NCI-H524 (cell line): ENCODE results near the gene BIN1.

Experiments
- DNase-seq, 2 experiments: peaks; one replicate each; lab custom pipeline; 2025; lab: John Stamatoyannopoulos, UW

The BIN1 gene

DNA sequence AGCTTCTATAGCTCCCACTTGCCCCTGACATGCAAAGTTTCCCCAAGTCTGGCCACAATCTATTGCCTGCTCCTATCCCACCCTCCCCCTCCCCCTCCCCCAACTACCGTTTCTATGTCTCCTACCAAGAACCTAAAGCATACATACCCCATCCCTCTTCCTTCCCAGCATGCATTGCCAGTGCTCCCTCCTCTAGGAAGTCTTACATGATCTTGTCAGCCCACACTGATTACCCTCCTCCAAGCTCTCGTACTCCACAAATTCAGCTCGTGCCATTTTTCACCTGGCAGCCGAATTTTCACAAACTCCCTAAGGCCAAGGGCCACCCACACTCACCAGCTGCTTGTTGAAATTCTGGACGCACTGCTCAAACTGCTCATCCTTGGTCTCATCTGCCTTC lies 30.7 kb downstream of the BIN1 start:
- DNase-seq: no peak

DNA sequence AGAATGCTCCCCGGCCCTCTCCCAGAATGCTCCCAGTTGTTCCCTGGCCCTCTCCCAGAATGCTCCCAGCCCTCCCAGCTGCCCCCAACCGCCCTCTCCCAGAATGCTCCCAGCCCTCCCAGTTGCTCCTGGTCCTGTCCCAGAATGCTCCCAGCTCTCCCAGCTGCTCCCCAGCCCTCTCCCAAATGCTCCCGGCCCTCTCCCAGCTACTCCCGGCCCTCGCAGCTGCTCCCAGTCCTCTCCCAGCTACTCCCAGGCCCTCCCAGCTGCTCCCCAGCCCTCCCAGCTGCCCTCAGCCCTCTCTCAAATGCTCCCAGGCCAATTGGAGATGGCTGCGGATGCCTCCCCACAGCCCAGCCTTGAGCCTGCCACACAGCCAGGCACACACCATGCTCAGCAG lies 31.1 kb downstream of the BIN1 start:
- no peak for DNase-seq

DNA sequence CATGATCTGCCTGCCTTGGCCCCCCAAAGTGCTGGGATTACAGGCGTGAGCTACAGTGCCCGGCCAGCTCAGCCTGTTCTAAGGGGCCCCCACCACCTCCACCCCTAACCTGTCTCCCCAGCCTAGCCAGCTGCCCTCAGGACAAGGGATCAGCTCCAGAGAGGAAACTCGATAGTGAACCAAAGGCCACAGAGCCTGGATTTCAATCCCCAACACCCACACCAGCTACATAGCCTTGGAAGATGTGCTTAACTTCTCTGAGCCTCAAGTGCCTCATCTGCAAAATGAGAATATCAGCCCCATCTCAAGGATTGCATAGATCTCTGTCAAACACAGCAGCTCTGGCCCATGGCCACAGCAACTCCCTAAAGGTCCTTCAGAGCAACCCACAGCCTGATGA lies 32.0 kb downstream of the BIN1 start:
- no peak for DNase-seq

DNA sequence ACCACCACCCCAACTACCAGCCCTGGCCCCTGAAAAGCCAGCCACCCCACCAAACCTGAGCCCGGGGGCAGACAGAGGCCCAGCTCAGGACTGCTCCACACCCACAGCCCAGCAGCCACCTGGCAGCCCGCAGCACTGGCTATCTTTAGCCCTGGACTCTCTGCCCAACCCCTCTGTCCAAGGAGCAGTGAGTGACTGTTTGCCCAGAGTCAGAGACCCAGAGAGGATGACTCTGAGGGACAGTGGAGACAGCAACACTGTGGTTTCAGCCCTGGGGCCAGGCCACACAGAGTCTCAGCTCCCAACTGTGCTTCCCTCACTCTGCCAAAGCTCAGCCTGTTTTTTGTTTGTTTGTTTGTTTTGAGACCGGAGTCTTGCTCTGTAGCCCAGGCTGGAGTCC lies 32.6 kb downstream of the BIN1 start:
- DNase-seq: no peak

DNA sequence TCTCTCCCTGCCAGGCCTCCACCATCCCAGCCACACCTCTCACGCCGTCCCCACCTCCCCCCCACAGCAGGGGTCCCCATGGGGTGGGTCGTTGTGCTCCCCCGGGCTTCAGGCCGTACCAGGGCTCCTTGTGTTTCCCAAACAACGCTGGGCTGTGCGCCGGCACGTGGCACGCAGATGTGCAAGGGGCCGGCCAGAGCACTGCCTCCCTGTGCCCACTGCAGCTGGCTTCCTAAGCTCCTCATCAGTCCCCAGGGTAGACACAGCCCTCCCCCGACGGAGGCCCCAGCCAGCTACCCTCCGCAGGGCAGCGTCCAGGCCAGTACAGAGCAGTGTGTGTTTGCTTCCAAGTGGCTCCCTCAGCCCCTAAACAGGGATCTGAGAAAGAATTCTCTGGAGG lies 34.0 kb downstream of the BIN1 start:
- DNase-seq: no peak

DNA sequence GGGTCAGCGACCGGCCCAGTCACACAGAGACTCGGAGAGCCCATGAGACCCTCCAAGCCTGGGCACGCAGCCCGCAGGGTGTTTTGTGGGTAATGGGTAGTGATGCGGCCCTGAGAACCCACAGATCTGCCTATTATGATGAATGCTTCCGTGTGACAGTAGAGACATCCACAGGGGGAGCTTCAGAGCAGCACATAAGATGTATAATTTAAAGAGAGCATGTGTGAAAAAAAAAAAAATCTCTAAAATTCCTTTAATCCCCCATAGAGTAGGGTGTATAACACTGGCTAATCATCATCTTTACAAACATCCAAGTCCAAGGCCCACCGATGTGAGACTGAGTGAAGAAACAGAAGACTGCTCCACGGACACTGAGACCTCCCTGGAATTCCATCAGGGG lies 34.6 kb downstream of the BIN1 start:
- no peak for DNase-seq

DNA sequence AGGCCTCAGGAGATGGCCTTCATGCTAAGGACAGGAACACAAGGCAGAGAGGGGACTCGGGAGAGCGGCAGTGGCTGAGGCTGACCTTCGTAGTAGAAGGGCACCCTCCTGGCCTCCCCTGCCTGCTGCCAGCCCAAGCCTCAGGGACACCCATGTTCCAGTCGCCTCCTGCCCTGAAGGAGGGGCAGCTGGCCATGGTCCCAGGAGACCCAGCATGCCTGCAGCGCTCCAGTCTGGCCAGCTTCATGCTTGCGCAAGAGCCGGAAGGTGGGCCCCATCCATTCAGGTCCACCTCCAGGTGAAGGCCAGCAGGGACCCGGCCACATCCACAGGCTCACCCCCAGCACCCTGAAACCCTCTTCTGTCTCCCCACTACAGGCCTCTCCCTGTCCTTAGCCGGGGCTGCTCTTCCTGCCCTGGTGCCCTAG lies 35.0 kb downstream of the BIN1 start:
- DNase-seq: no peak

DNA sequence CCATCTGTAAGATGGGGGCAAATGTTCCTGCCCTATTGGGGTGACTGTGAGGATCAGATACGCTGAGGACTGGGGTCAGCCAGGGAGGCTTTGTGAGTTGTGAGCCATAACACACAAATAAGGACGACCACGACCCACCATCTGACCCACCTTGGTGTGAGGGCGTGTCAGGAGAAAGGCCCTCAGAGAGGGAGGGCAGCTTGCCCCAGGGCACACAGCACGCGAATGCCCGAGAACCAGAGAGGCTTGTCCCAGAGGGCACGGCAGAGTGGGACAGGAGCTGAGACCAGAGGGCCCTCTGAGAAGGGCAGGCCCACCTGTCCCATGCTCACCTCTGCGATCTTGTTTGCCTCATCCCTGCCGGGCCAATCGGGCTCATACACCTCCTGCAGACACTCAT lies 36.7 kb downstream of the BIN1 start:
- DNase-seq: no peak

DNA sequence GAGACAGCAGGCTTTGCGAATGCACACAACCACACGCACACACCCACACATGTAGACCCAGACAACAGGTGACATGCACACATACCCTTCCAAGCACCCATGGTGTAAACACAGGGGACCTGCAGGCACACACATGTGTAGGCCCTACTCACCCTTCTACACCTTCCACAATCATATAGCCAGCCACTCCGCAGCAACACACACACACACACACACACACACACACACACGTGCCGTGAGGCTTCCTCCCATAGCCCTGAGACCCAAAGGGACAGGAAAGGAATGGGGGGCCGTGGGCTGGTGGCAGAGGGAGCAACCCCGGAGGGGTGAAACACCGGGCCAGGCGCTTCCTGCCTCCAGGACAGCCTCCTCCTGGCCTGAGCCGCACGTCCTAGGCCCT lies 37.4 kb downstream of the BIN1 start:
- no peak for DNase-seq

DNA sequence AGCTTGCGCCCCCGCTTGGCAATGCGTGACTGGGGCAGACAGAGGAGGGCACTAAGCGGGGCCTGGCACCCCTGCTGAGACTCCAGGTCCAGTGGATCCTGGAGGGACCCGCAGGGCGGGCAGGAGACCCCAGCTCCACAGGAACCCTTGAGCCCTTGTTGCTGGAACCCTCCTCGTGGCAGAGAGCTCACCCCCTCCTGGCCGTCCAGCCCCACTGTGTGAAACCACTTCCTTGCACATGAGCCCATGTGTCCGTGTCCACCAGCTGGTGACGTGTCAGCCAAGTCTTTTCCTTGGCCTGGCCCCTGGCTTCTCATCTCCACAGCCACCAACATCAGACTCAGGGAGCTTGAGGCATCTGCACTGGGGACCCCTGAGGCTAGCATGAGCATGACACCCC lies 38.0 kb downstream of the BIN1 start:
- no peak for DNase-seq

DNA sequence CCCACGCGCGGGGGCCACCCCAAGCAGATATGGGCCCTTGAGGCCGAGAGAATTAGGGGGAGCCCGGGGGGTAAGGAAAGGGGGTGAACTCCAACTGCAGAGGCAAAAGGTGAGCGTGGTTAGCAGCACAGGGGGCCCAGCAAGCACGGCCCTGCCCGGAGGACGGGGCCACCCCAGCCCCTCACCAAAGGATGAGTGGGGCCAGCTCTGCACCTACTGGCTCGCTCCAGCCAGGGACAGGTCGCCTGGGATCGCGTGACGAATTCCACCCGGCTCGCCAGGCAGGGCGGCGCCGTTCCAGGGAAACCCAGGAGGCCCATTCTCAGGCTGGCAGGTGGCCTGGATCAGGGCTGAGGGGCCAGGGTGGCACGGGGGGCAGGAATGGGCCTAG lies 38.6 kb downstream of the BIN1 start:
- no peak for DNase-seq

DNA sequence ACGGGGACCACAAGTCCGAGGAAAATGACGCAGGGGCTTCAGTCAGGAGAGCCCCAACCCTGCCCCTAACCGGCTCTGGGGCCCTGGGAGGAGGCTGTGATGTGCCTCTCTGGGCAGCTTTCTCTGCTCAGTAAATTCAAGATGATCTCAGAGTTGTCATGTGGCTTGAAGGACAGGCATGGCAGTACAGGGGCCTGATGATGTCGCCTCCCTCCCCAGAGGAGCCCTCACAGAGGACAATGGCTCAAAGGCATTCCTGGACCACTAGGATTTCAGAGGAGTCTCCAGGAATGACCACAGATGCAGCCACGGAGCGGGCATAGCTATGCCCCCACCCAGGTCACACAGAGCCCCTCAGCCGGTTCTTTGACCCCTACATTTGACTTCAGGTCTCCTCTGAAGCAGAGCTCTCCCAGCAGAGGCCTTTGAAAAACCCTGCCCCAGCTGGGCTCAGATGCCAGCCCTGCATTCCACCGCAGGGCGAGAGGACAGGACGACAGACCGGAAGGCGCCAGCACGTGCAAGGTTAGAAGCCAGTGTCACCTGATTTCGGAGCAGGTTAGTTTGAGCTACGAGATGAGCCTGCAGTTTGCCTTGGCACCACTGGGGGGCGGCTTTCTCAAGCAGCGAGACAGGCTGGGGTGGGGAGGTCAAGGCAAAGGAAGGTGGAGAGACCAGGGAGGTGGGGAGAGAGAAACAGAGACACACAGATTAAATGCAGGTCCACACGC lies 39.2 kb downstream of the BIN1 start:
- DNase-seq: peak in 1 of 2 experiments; percentile 43

DNA sequence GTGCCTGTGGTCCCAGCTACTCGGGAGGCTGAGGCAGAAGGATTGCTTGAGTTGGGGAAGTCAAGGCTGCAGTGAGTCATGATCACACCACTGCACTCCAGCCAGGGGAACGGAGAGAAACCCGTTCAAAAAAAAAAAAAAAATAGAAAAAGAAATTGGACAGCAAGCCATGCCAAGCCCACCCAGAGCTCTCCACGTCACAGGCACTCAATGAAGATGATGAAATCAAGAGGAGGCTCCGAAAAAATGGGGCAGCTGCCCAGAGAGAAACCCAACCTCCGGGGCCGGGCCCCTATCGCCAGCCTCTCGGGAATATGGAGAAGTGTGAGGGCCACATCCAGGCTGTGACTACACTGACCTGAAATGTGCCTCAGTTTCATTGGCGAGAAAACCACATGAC lies 40.0 kb downstream of the BIN1 start:
- DNase-seq: no peak

DNA sequence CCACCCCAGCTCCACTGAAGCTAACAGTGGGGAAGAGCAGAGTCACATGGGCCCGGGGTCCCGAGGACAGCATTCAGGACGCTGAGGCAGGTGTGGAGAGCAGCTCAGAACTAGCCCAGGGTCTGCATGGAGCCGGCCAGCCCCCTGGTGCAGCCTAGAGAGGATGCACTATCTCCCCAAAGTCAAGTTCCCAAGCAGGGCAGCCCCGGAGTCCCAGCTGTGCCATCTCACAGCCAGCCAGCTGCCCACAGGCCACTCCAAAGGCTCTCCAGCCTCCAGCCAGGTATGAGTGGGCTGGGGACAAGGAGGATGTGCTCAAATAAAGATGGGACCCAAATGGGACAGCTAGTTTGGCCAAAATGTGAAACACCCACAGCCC lies 41.0 kb downstream of the BIN1 start:
- peak; percentile 15 to 39 for DNase-seq

DNA sequence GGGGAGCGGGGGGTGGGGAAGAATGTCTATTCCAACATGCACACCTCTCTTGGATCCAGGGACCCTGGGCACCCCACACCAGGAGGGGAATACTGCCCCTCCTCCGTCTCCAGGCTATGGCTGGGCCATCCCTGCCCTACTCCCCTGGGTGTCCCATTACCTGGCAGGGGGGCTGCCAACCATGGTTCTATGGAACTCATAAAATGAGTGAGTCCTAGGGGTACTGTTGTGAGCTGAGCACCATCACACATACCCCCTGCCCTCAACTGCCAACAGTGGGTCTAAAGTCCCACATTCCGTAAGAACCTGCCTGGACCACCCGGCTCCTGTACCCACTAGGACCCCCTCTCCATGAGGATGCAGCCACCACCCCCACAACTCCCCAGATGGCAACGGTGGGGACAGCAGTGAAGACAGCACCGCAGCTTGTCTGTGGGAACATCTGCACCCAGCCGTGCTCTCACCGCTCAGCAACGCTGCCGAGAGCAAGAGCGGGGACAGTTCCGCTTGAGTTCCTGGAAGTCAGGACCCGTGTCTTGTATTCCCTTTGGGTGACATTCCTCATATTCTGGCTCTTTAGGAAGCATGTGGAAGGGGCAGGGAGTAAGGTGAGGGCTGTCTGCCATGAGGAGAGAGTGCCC lies 41.5 kb downstream of the BIN1 start:
- peak; percentile 23 to 77 for DNase-seq

DNA sequence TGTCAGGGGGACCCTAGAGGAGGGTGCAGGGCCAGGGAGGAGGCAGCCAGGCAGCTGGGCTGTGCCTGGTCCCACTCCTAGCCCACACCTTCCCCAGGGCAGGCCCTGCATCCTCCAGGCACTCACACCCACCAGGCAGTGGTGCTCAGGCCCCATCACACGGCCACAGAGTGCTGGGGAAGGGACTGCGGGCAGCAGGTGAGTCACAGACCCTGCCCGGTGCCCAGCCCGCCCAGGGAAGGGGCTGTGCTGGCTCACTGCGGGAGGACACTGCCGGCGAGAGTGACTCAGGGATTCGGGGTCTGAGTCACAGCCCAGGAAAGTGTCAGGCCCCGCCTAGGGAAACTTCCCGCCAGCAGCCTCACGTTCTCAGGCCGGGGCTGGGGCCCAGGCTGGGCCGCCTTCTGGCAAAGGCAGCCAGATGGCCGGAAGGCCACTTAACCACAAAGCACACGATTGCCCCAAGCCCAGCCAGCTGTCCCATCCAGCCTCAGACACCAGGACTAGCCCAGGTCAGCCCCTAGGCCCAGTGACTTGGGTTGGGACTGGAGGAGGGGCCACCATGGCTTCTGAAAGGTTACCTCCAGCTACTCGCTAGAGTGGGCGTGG lies 42.2 kb downstream of the BIN1 start:
- DNase-seq: peak; percentile 92 to 98

DNA sequence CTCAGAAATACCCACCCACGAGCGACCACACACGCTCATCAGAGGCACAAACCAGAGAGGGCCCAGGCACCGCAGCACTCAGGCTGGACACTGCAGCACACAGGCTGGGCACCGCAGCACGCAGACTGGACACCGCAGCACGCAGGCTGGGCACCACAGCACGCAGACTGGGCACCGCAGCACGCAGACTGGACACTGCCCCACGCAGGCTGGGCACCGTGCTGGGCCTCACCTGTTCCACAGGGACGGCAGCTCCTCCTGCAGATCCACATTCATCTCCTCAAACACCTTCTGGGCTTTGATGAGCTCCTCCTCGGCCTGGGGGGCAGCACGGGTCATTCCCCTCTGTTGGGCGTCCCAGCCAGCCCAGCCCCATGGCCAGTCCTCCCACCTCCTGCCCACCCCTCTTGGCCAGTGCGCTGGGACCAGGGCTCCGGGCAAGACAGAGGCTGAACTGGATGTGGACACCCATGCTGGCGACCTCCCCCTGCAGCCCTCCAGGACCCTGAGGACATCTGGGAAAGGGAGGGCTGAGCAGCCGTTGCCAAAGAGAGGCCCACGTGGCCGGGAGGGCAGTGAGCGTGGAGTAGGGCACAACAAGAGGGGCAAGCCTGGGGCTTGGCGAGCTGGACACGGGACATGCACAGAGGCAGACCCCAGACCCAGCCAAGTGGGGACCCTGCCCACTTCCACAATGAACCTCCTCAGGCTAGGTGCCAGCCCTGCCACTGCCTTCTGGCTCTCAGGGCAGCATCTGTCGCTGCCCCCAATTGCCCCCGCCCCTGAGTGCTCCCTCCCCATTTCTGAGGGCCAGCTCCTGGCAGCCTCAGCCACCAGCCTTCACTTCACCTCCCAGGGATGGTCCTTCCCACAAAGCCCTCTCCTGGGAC lies 43.0 kb downstream of the BIN1 start:
- peak; percentile 56 to 82 for DNase-seq

DNA sequence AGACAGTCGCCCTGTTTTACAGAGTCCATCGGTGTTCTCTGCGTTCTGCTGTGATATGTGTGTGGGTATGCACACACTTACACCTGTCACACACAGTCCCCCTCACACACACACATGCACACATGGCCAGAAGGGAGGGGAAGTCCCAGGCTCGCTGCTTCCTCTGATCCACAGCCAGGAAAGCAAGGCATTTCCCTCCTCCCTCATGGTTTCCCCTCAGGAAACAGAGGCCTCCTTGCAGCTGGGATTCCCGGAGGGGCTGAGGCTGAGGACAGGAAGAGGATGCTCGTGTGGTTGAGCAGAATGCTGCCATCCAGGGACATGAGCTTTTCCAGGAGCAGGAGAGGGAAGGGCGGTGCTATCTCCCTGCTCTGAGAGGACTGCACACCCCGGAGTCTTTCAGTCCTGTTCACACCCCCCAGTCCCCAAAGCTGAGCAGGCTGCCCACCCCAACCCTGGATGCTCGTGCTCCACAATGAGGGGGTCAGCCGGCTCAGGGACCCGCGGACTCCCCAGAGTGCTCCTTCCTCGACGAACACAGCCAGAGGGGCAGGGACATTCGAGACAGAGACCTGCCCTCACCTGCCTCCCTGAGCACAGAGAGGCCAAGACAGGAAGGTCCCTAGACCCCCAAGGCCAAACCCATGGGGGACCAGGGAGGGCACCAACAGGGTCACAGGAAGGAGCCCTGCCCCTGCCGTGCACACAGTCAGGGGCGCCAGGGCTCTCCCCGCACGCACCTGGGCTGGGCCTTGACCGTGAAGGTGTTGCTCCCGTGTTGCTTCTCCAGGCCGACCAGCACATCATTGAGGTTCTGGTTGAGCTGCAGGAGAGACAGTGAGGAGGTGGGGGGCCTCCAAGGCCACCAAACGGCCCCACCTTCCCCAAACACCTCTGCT lies 45.3 kb downstream of the BIN1 start:
- no peak for DNase-seq

DNA sequence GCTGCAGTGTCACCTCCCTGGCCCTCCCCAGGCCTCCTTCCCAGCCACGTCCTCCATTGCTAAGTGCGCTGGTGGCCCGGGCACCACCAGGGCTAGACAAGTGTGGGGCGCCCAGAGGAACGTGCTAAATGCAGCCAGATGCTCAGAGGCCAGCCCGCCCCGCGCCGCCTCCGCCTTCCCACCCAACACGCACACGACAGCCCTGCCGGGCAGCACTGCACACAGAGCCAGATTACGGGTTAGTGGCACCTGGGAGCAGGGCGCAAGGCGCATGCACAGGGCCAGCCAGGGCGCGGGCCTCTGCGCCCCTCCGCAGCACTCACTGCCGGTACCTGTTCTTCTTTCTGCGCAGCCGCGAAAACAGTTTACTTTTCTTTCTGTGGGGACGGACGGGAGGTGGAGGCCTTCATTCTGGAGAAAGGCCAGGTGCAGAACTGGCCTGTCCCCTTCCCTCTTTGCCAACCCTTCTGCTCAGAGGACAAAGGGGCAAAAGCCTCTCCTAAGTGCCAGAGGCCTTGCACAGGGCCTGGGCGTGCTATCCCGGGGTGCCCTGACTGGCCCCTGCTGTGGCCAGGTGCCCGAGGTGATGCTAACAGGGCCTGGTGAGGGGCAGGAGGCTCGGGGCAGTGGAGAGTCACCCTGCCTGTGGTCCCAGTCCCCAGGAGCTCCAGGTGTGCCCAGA lies 46.5 kb downstream of the BIN1 start:
- DNase-seq: no peak

DNA sequence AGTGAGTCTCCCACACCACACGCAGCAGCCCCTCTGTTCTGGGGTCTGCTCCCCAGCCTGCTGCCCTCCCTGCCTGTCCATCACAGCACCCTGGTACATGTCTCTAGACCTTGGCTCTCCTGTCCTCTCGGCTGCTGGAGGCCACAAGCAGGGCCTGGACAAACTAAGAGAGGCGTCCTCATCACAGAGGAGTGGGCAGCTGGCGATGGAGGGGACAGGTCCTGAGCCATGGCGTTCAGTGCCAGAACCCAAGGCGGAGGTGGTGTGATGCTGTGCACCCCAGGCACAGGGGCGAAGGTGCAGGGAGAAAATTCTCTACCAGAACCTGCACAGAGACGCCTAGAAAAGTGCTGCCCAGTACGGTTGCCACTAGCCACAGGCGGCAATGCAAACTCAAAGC lies 47.4 kb downstream of the BIN1 start:
- DNase-seq: no peak

DNA sequence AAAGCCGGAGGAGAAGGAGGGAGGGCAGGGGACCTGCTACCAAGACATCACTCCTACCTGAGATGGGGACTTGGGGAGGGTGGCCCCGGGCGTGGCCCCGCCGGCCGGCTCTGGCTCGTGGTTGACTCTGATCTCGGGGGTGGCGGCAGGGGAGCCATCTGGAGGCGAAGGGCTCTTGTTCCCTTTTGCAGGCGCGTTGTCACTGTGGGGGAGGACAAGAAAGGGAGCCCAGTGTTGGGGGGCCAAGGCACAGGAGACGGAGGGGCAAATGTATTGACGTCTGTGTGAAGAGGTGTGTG lies 48.1 kb downstream of the BIN1 start:
- no peak for DNase-seq
